HCT116 (cell line): Measurements from ENCODE around the gene SPAG5. TPM values are rescaled to one million over a fixed set of nuclear protein-coding genes. Genes with fewer than 3 reads are reported as not detected.
A peak's percentile ranks its signal among the peaks of the same experiment; 100 is the strongest.

Source experiments
- ATAC-seq: fragments of 200-7000 bp; cut with Tn5 transposase; 2 replicates; pipeline ENCODE4 v1.9.1; 2020; ENCODE audit warnings: mild to moderate bottlenecking, moderate library complexity
- BruUV-seq: library from RNA; stranded (reverse); fragments of 400-500 nt; replicated peaks from 2 replicates; lab custom pipeline; 2021; lab: Mats Ljungman, UMichigan
- CTCF ChIA-PET: fragments of 300-600 bp; sonication (Branson Sonifier 250); formaldehyde crosslinking; loops from one replicate; lab custom pipeline; 2021; ENCODE audit warnings: antibody characterized with exemption; lab: Charles Lee
- POLR2A ChIA-PET: fragments of 300-600, 350-600 bp; sonication (Branson Sonifier 250); formaldehyde crosslinking; loops from one replicate; lab custom pipeline; 2021; ENCODE audit warnings: antibody characterized with exemption; lab: Charles Lee
- RAD21 ChIA-PET, 2 experiments: fragments of 300-600 bp; sonication (Branson Sonifier 250); formaldehyde crosslinking; loops; one replicate each; lab custom pipeline; 2023; ENCODE audit warnings: low total read pairs in 2 of 2; ENCODE audit not compliant: uncharacterized antibody in 2 of 2, unreplicated experiment in 2 of 2, low non-redundant PET in 1 of 2; lab: Charles Lee
- DNase-seq: peaks from one replicate; pipeline ENCODE4 v3.0.0-alpha.2; 2010; ENCODE audit warnings: low read depth, low spot score
- H2AFZ ChIP-seq: fragments of 200-600 bp; shearing (Covaris generic), sonication (generic); 2 replicates; pipeline ENCODE4 v1.6.1; 2017; ENCODE audit warnings: low read depth, mixed run types, mixed read lengths, antibody characterized with exemption, low read length; ENCODE audit not compliant: poor library complexity, severe bottlenecking
- H3K27ac ChIP-seq: 2 replicates; pipeline ENCODE4 v1.5.1; 2012; ENCODE audit warnings: low read depth, low read length
- H3K27me3 ChIP-seq: fragments of 200-600 bp; sonication (generic); 2 replicates; pipeline ENCODE4 v1.6.1; 2016; ENCODE audit warnings: mixed run types, low read length, mixed read lengths; ENCODE audit not compliant: insufficient read depth
- H3K36me3 ChIP-seq, 2 experiments: fragments of 200-500 bp in 1 of 2; fragments of 200-600 bp in 1 of 2; sonication (Bioruptor generic) in 1 of 2; sonication (generic) in 1 of 2; 2 replicates each; pipeline versions ENCODE4 v1.5.1 to v1.6.1; 2014 to 2016; ENCODE audit warnings: low read length in 2 of 2, inconsistent platforms in 1 of 2, mixed read lengths in 1 of 2, mixed run types in 1 of 2; ENCODE audit not compliant: insufficient read depth in 2 of 2, control insufficient read depth in 1 of 2
- H3K4me1 ChIP-seq, 2 experiments: fragments of 200-600 bp in 1 of 2; sonication (generic) in 1 of 2; 2 replicates each; pipeline versions ENCODE4 v1.5.1 to v1.6.1; 2012 to 2017; ENCODE audit warnings: low read length in 2 of 2, inconsistent platforms in 1 of 2, mild to moderate bottlenecking in 1 of 2, mixed read lengths in 1 of 2, mixed run types in 1 of 2, moderate library complexity in 1 of 2; ENCODE audit not compliant: insufficient read depth in 2 of 2, control insufficient read depth in 1 of 2
- H3K4me2 ChIP-seq: fragments of 200-600 bp; sonication (generic); 2 replicates; pipeline ENCODE4 v1.6.1; 2017; ENCODE audit warnings: mixed run types, low read length, mixed read lengths
- H3K4me3 ChIP-seq, 2 experiments: fragments of 200-600 bp in 1 of 2; sonication (generic) in 1 of 2; replicated peaks in 1 of 2; 2 replicates each; pipeline ENCODE4 v1.5.1; 2011 to 2016; ENCODE audit warnings: low read length in 2 of 2, control low read depth in 1 of 2, low read depth in 1 of 2, mild to moderate bottlenecking in 1 of 2, mixed read lengths in 1 of 2, mixed run types in 1 of 2
- H3K79me2 ChIP-seq: fragments of 200-600 bp; sonication (generic); 2 replicates; pipeline ENCODE4 v1.6.1; 2017; ENCODE audit warnings: mild to moderate bottlenecking, mixed run types, low read length, moderate library complexity, mixed read lengths; ENCODE audit not compliant: insufficient read depth
- H3K9ac ChIP-seq: fragments of 200-600 bp; sonication (generic); 2 replicates; pipeline ENCODE4 v1.6.1; 2016; ENCODE audit warnings: low read length, mixed read lengths
- H3K9me2 ChIP-seq: fragments of 200-600 bp; sonication (generic), shearing (Covaris generic); 2 replicates; pipeline ENCODE4 v1.6.1; 2017; ENCODE audit warnings: mixed run types, mild to moderate bottlenecking, moderate library complexity; ENCODE audit not compliant: insufficient read depth
- H3K9me3 ChIP-seq, 2 experiments: fragments of 200-500 bp in 1 of 2; fragments of 200-600 bp in 1 of 2; sonication (Bioruptor generic) in 1 of 2; sonication (generic) in 1 of 2; 2 replicates each; pipeline ENCODE4 v1.6.1; 2014 to 2017; ENCODE audit warnings: low read length in 2 of 2, mixed read lengths in 2 of 2, inconsistent platforms in 1 of 2, low read depth in 1 of 2, mild to moderate bottlenecking in 1 of 2, mixed run types in 1 of 2, moderate library complexity in 1 of 2; ENCODE audit not compliant: control insufficient read depth in 1 of 2, insufficient read depth in 1 of 2
- H4K20me1 ChIP-seq: fragments of 200-600 bp; sonication (generic), shearing (Covaris generic); 2 replicates; pipeline ENCODE4 v1.6.1; 2017; ENCODE audit warnings: mixed run types, mild to moderate bottlenecking, moderate library complexity; ENCODE audit not compliant: insufficient read depth
- CEBPB ChIP-seq: IDR thresholded peaks from 2 replicates; pipeline ENCODE4 v1.6.1; 2012; ENCODE audit warnings: low read depth
- EGR1 ChIP-seq: IDR thresholded peaks from 2 replicates; pipeline ENCODE4 v1.6.1; 2012; ENCODE audit warnings: low read depth
- ELF1 ChIP-seq: IDR thresholded peaks from 2 replicates; pipeline ENCODE4 v1.6.1; 2012; ENCODE audit warnings: low read depth, borderline replicate concordance
- EZH2 ChIP-seq: fragments of 200-600 bp; sonication (generic); IDR thresholded peaks from 2 replicates; pipeline ENCODE4 v1.6.1; 2017; ENCODE audit warnings: antibody characterized with exemption, mixed run types
- EZH2phosphoT487 ChIP-seq: fragments of 200-600 bp; IDR thresholded peaks from 2 replicates; pipeline ENCODE4 v1.6.1; 2018; ENCODE audit warnings: antibody characterized with exemption, borderline replicate concordance
- FOSL1 ChIP-seq: IDR thresholded peaks from 2 replicates; pipeline ENCODE4 v1.6.1; 2012; ENCODE audit warnings: low read depth
- JUND ChIP-seq: IDR thresholded peaks from 2 replicates; pipeline ENCODE4 v1.6.1; 2012
- POLR2A ChIP-seq: IDR thresholded peaks from 2 replicates; pipeline ENCODE4 v1.7.0; 2011; ENCODE audit warnings: borderline replicate concordance; ENCODE audit not compliant: insufficient read depth, insufficient read length; ENCODE audit errors: extremely low read depth
- RAD21 ChIP-seq: IDR thresholded peaks from 2 replicates; pipeline ENCODE4 v1.6.1; 2012; ENCODE audit warnings: low read depth, mild to moderate bottlenecking
- SIN3A ChIP-seq: IDR thresholded peaks from 2 replicates; pipeline ENCODE4 v1.6.1; 2012; ENCODE audit warnings: low read depth
- SP1 ChIP-seq: IDR thresholded peaks from 2 replicates; pipeline ENCODE4 v1.6.1; 2012; ENCODE audit warnings: low read depth
- TCF7L2 ChIP-seq: IDR thresholded peaks from 2 replicates; pipeline ENCODE4 v1.7.0; 2011; ENCODE audit warnings: borderline replicate concordance, inconsistent platforms; ENCODE audit not compliant: insufficient read depth, insufficient read length; ENCODE audit errors: extremely low read depth
- YY1 ChIP-seq: IDR thresholded peaks from 2 replicates; pipeline ENCODE4 v1.6.1; 2011; ENCODE audit warnings: low read length, low read depth, moderate library complexity, mild to moderate bottlenecking; ENCODE audit not compliant: insufficient replicate concordance; ENCODE audit errors: extremely low read depth
- ZFX ChIP-seq: fragments of 450-650 bp; IDR thresholded peaks from 2 replicates; pipeline ENCODE4 v1.6.1; 2017
- ZNF274 ChIP-seq: fragments of 200-500 bp; sonication (Bioruptor generic); IDR thresholded peaks from 2 replicates; pipeline ENCODE4 v1.6.1; 2014; ENCODE audit warnings: mild to moderate bottlenecking, low read depth, low read length, inconsistent platforms
- intact Hi-C: fragments of 100-400 bp; cut with micrococcal nuclease; formaldehyde crosslinking; loops from 2 replicates; pipeline ENCODE4 v1.10.0; 2022
- total RNA-seq: library from RNA; stranded (reverse); gene quantifications from one replicate; pipeline ENCODE4 v1.2.1, GENCODE V29; 2021; ENCODE audit not compliant: unreplicated experiment
- TF ChIP-seq, protein P1 (sequence below): IDR thresholded peaks from 2 replicates; pipeline ENCODE4 v1.6.1; 2012; ENCODE audit warnings: low read depth
- TF ChIP-seq, protein P2 (sequence below): IDR thresholded peaks from 2 replicates; pipeline ENCODE4 v1.6.1; 2012
- TF ChIP-seq, protein P3 (sequence below): IDR thresholded peaks from 2 replicates; pipeline ENCODE4 v1.6.1; 2012
- TF ChIP-seq, protein P4 (sequence below): IDR thresholded peaks from 2 replicates; pipeline ENCODE4 v1.6.1; 2011; ENCODE audit warnings: mild to moderate bottlenecking, low read length, moderate library complexity; ENCODE audit not compliant: insufficient replicate concordance; ENCODE audit errors: extremely low read depth

The SPAG5 gene
- total RNA-seq, 1 experiment from 2014 or later, result 94.9 TPM

DNA sequence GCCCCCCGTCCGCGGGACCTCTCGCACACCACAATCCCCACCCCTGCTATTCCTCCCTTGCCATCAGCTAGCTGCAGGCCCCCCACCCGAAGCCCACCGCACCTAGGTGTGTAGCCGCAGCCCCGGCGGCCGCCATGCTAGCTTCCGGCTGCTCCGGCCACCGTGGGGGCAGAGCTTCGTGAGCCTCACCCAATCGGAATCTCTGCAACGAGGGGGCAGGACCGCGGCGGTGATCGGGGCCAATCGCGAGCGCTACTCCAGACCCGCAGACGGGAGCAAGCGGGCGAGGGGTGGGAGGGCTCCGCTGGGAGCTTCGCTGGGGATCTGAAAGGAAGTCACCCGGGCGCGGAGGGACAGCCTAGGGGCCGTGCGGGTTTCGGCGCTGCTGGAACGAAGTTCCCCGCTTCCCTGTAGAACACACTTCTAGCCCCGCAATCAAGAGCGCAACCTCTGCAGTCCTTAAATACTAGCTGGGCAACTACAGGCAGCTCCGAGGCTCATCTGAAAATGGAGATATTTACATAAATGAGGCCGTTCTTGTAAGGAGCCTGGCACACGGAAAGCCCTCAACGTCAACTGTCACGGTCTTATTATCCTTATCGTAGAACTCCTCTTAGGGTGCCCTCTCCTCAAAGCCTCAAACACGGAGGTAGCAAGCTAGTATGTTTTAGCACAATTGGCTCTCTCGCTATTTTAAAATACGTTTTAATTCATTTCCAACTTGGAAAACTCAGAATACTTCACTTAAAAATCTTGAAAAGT lies 27.3 kb downstream of the SPAG5 start, which contains the start of gene PIGS:
PIGS (minus strand) TSS at position 164 of the 762 bp plus-strand sequence; CDS start at position 136, 28 bp downstream.
- Histone ChIP-seq H3K9me3 (no peaks in the 10 kb centered on the region), H3K4me2 (peak within 1 kb of the TSS; percentile 99), H3K79me2 (peaks cover 22% of the 10 kb centered on the region), H3K4me3 (peak within 1 kb of the TSS; percentile 77 to 99), H3K9ac (peak within 1 kb of the TSS; percentile 91), H3K27ac (peak within 1 kb of the TSS; percentile 62), H4K20me1 (no peaks in the 10 kb centered on the region), H3K4me1 (peaks cover 0 to 20% of the 10 kb centered on the region in 2 experiments; a peak in 3 of 4 replicates), H3K9me2 (no peaks in the 10 kb centered on the region), H2AFZ (peak within 1 kb of the TSS; percentile 81), H3K27me3 (no peaks in the 10 kb centered on the region), H3K36me3 (peaks cover 0 to 4% of the 10 kb centered on the region in 2 experiments; a peak in 1 of 4 replicates)
- ChIA-PET RAD21 (no interaction called here), CTCF (interaction anchor here (0.7 to 1.2 kb wide), 4 partner anchors 21 to 236 kb away, joined by 3 to 6 read pairs (median 4); partner anchors contain the start of gene TNFAIP1), POLR2A (interaction anchor here (0.8 to 1.3 kb wide), 5 partner anchors 10 to 148 kb away, joined by 3 read pairs; partner anchors contain the start of gene RPL23A)
- peak; percentile 81 for DNase-seq
- TSS peak; percentile 70 for BruUV-seq
- intact Hi-C loops, result no loop called here
- peak; percentile 99 for ATAC-seq
- peak; percentile 88 for TF ChIP-seq YY1
- TF ChIP-seq ZFX, result peak; percentile 24; the same call in 1 of the 2 replicates
- TF ChIP-seq TCF7L2, result no peak
- TF ChIP-seq, protein P1, sequence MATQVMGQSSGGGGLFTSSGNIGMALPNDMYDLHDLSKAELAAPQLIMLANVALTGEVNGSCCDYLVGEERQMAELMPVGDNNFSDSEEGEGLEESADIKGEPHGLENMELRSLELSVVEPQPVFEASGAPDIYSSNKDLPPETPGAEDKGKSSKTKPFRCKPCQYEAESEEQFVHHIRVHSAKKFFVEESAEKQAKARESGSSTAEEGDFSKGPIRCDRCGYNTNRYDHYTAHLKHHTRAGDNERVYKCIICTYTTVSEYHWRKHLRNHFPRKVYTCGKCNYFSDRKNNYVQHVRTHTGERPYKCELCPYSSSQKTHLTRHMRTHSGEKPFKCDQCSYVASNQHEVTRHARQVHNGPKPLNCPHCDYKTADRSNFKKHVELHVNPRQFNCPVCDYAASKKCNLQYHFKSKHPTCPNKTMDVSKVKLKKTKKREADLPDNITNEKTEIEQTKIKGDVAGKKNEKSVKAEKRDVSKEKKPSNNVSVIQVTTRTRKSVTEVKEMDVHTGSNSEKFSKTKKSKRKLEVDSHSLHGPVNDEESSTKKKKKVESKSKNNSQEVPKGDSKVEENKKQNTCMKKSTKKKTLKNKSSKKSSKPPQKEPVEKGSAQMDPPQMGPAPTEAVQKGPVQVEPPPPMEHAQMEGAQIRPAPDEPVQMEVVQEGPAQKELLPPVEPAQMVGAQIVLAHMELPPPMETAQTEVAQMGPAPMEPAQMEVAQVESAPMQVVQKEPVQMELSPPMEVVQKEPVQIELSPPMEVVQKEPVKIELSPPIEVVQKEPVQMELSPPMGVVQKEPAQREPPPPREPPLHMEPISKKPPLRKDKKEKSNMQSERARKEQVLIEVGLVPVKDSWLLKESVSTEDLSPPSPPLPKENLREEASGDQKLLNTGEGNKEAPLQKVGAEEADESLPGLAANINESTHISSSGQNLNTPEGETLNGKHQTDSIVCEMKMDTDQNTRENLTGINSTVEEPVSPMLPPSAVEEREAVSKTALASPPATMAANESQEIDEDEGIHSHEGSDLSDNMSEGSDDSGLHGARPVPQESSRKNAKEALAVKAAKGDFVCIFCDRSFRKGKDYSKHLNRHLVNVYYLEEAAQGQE, result no peak
- TF ChIP-seq FOSL1, result no peak
- TF ChIP-seq, protein P2, sequence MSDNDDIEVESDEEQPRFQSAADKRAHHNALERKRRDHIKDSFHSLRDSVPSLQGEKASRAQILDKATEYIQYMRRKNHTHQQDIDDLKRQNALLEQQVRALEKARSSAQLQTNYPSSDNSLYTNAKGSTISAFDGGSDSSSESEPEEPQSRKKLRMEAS, result no peak
- TF ChIP-seq, protein P3, sequence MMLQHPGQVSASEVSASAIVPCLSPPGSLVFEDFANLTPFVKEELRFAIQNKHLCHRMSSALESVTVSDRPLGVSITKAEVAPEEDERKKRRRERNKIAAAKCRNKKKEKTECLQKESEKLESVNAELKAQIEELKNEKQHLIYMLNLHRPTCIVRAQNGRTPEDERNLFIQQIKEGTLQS, result no peak
- peak; percentile 34; the same call in 1 of the 2 replicates for TF ChIP-seq SIN3A
- TF ChIP-seq EGR1, result no peak
- TF ChIP-seq CEBPB, result no peak
- TF ChIP-seq SP1, result no peak
- TF ChIP-seq EZH2, result no peak
- TF ChIP-seq, protein P4, sequence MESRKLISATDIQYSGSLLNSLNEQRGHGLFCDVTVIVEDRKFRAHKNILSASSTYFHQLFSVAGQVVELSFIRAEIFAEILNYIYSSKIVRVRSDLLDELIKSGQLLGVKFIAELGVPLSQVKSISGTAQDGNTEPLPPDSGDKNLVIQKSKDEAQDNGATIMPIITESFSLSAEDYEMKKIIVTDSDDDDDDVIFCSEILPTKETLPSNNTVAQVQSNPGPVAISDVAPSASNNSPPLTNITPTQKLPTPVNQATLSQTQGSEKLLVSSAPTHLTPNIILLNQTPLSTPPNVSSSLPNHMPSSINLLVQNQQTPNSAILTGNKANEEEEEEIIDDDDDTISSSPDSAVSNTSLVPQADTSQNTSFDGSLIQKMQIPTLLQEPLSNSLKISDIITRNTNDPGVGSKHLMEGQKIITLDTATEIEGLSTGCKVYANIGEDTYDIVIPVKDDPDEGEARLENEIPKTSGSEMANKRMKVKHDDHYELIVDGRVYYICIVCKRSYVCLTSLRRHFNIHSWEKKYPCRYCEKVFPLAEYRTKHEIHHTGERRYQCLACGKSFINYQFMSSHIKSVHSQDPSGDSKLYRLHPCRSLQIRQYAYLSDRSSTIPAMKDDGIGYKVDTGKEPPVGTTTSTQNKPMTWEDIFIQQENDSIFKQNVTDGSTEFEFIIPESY, result no peak
- no peak for TF ChIP-seq RAD21
- no peak for TF ChIP-seq EZH2phosphoT487
- TF ChIP-seq POLR2A, result peak; percentile 67
- no peak for TF ChIP-seq ZNF274
- TF ChIP-seq ELF1, result no peak; the same call in 1 of the 2 replicates
- no peak for TF ChIP-seq JUND
